IPS-NIHi7 (cell line): Measurements from ENCODE around the gene RBMS3.

Source experiments
- DNase-seq: peaks from one replicate; pipeline ENCODE4 v3.0.0; 2012; ENCODE audit warnings: mixed read lengths; ENCODE audit errors: extremely low spot score

Gene RBMS3

GRCh38 chr3:29936766-29937165 is 655.9 kb downstream of the RBMS3 start:
- no peak for DNase-seq

- no peak for DNase-seq
Observed at GRCh38 chr3:29937185-29937584, 656.3 kb downstream of the RBMS3 start.

- DNase-seq: no peak
Observed at GRCh38 chr3:29940759-29941323, 660.0 kb downstream of the RBMS3 start.

GRCh38 chr3:29942297-29942696 is 661.4 kb downstream of the RBMS3 start:
- DNase-seq: no peak

GRCh38 chr3:29949131-29949530 is 668.3 kb downstream of the RBMS3 start:
- no peak for DNase-seq

- no peak for DNase-seq
Observed at GRCh38 chr3:29949940-29950616, 669.2 kb downstream of the RBMS3 start.

GRCh38 chr3:29952431-29952830 is 671.6 kb downstream of the RBMS3 start:
- DNase-seq: no peak

- DNase-seq: no peak
Observed at GRCh38 chr3:29955413-29955812, 674.5 kb downstream of the RBMS3 start.

- DNase-seq: no peak
Observed at GRCh38 chr3:29958816-29959215, 677.9 kb downstream of the RBMS3 start.

- DNase-seq: no peak
Observed at GRCh38 chr3:29971895-29972294, 691.0 kb downstream of the RBMS3 start.

- DNase-seq: peak; percentile 18
Observed at GRCh38 chr3:29972320-29972993, 691.6 kb downstream of the RBMS3 start.

- DNase-seq: no peak
Observed at GRCh38 chr3:29973763-29974162, 692.9 kb downstream of the RBMS3 start.

GRCh38 chr3:29976871-29977270 is 696.0 kb downstream of the RBMS3 start:
- DNase-seq: no peak

- DNase-seq: no peak
Observed at GRCh38 chr3:29977360-29977759, 696.5 kb downstream of the RBMS3 start.

- DNase-seq: no peak
Observed at GRCh38 chr3:29978036-29978435, 697.2 kb downstream of the RBMS3 start.

GRCh38 chr3:29991198-29991597 is 710.3 kb downstream of the RBMS3 start:
- no peak for DNase-seq

GRCh38 chr3:30002797-30003196 is 721.9 kb downstream of the RBMS3 start:
- no peak for DNase-seq

- DNase-seq: no peak
Observed at GRCh38 chr3:30003741-30004140, 722.9 kb downstream of the RBMS3 start.

GRCh38 chr3:30004481-30004880 is 723.6 kb downstream of the RBMS3 start:
- no peak for DNase-seq

- DNase-seq: no peak
Observed at GRCh38 chr3:30006111-30006510, 725.2 kb downstream of the RBMS3 start.

GRCh38 chr3:30007668-30008067 is 726.8 kb downstream of the RBMS3 start:
- DNase-seq: no peak

- DNase-seq: no peak
Observed at GRCh38 chr3:30011237-30011803, 730.4 kb downstream of the RBMS3 start.
